Psoas muscle (tissue), 8 donors: ENCODE measurements around the gene KHDC4. TPM values are rescaled to one million over a fixed set of nuclear protein-coding genes. Genes with fewer than 3 reads are reported as not detected.

Experiments used
- ATAC-seq, 4 donors: fragments of 200-7000 bp; cut with Tn5 transposase; one replicate each; pipeline ENCODE4 v1.9.1; 2020; ENCODE audit warnings: moderate library complexity in 3 of 4, mild to moderate bottlenecking in 2 of 4
- DNase-seq, 2 donors: peaks; one replicate each; pipeline ENCODE4 v3.0.0-alpha.2; 2020
- H3K27ac ChIP-seq: fragments of 200-600 bp; one replicate; pipeline ENCODE4 v1.8.0; 2022
- H3K27me3 ChIP-seq, 3 donors: fragments of 200-600 bp in 1 of 3; one replicate each; pipeline versions ENCODE4 v1.6.1 to v1.8.0; 2013 to 2022; ENCODE audit warnings: low read length in 2 of 3, mild to moderate bottlenecking in 2 of 3, moderate library complexity in 1 of 3; ENCODE audit not compliant: insufficient read depth in 3 of 3
- H3K36me3 ChIP-seq, 2 donors: fragments of 200-600 bp in 1 of 2; one replicate each; pipeline versions ENCODE4 v1.6.1 to v1.8.0; 2013 to 2022; ENCODE audit warnings: low read depth in 1 of 2, mild to moderate bottlenecking in 1 of 2, moderate library complexity in 1 of 2; ENCODE audit not compliant: insufficient read depth in 1 of 2
- H3K4me1 ChIP-seq: fragments of 200-600 bp; one replicate; pipeline ENCODE4 v1.8.0; 2022
- H3K4me3 ChIP-seq: fragments of 200-600 bp; one replicate; pipeline ENCODE4 v1.8.0; 2022; ENCODE audit warnings: mild to moderate bottlenecking
- H3K9me3 ChIP-seq: fragments of 200-600 bp; one replicate; pipeline ENCODE4 v1.8.0; 2022
- CTCF ChIP-seq: fragments of 200-600 bp; IDR thresholded peaks from one replicate; pipeline ENCODE4 v1.8.0; 2022; ENCODE audit warnings: antibody characterized with exemption
- WGBS, 3 donors: extraction: QIAGEN DNeasy Blood & Tissue Kit; methylation state at CpG; one replicate each; pipeline versions ENCODE4 v1.1.6 to v1.1.7; 2013; 5-methylcytosine and 5-hydroxymethylcytosine counted together
- intact Hi-C, 2 donors: fragments of 100-400 bp; cut with DNase I; formaldehyde crosslinking; loops; one replicate each; pipeline versions ENCODE4 v1.11.0 to v1.14.2; 2022
- polyA plus RNA-seq, 3 donors: library from polyadenylated mRNA; stranded (reverse); fragments of 200-250 nt; gene quantifications; one replicate each; pipeline ENCODE4 v1.2.3, GENCODE V29; 2013
- total RNA-seq, 4 donors: library from RNA; stranded (reverse); fragmentation: NEBNext Ultra II Directional in 2 of 4; extraction: Animal tissue kit (Norgen Biotek cat#: 25700) in 2 of 4; gene quantifications; one replicate each; pipeline versions ENCODE4 v1.2.1 to v1.2.4, GENCODE V29; 2021 to 2023
- donor health status: healthy with polysubstance abuse.
- donor health status: DM: no; HTN: no; CAD: no; lungs with moderate emphysema.
- donor health status: Bipolar disorder and iron deficiency.
- donor health status: healthy.
- donor health status: DM: yes; HTN: yes; CAD: no.
- donor health status: DM: no; HTN: no; CAD: no.
- donor health status: DM: no; HTN: no; CAD: no.
- donor health status: DM: yes; HTN: yes; CAD: no.

Gene KHDC4
- total and polyA plus RNA-seq, 7 donors: 11.0 to 33.1 (median 20.7) TPM

- H3K4me1 ChIP-seq: no peaks in the 10 kb centered on the region
- DNase-seq (no peak), ATAC-seq (no peak)
- 89 to 95% (median 94%) methylated on average over 3 of the region's 3 CpGs for WGBS, 3 donors
- no peaks in the 10 kb centered on the region for H3K27me3 ChIP-seq
- no peak overlapping the region for H3K4me3 ChIP-seq
- no peak overlapping the region for H3K27ac ChIP-seq
- H3K36me3 ChIP-seq: peaks cover 30 to 99% of the 10 kb centered on the region in 2 donors
- intact Hi-C loops: loop anchor here in 1 of 2 donors (10.0 kb wide), 2 partner anchors 146 to 256 kb away; no protein-coding TSS in a partner anchor
- no peak for TF ChIP-seq CTCF
- no peaks in the 10 kb centered on the region for H3K9me3 ChIP-seq
Observed at GRCh38 chr1:155920717-155921116, 13.5 kb downstream of the KHDC4 start.

- no peak overlapping the region for H3K27ac ChIP-seq
- H3K9me3 ChIP-seq: no peaks in the 10 kb centered on the region
- no peak for ATAC-seq
- H3K4me3 ChIP-seq: no peak overlapping the region
- H3K4me1 ChIP-seq: no peaks in the 10 kb centered on the region
- 97 to 100% (median 98%) methylated on average over 2 of the region's 2 CpGs for WGBS, 3 donors
- no peak for DNase-seq
- H3K27me3 ChIP-seq: no peaks in the 10 kb centered on the region
- intact Hi-C loops: loop anchor here in 1 of 2 donors (10.0 kb wide), 2 partner anchors 145 to 255 kb away; no protein-coding TSS in a partner anchor
- peaks cover 25 to 99% of the 10 kb centered on the region in 2 donors for H3K36me3 ChIP-seq
- TF ChIP-seq CTCF: no peak
Observed at GRCh38 chr1:155919801-155920200, 14.4 kb downstream of the KHDC4 start.

GRCh38 chr1:155918660-155919059, 15.6 kb downstream of the KHDC4 start:
- intact Hi-C loops: no loop called here
- ATAC-seq (no peak), DNase-seq (no peak)
- no peak for TF ChIP-seq CTCF
- 55 to 63% (median 59%) methylated on average over 3 of the region's 3 CpGs for WGBS, 3 donors
- H3K27me3 ChIP-seq: no peaks in the 10 kb centered on the region
- H3K27ac ChIP-seq: no peak overlapping the region
- H3K9me3 ChIP-seq: no peaks in the 10 kb centered on the region
- H3K4me3 ChIP-seq: no peak overlapping the region
- peaks cover 29 to 99% of the 10 kb centered on the region in 2 donors for H3K36me3 ChIP-seq
- no peaks in the 10 kb centered on the region for H3K4me1 ChIP-seq

- Histone ChIP-seq H3K27ac (no peak overlapping the region), H3K4me1 (peaks cover 12% of the 10 kb centered on the region), H3K36me3 (peaks cover 18 to 86% of the 10 kb centered on the region in 2 donors), H3K9me3 (no peaks in the 10 kb centered on the region), H3K27me3 (no peaks in the 10 kb centered on the region), H3K4me3 (no peak overlapping the region)
- TF ChIP-seq CTCF: no peak
- no peak for ATAC-seq
- intact Hi-C loops: loop anchor here in 1 of 2 donors (5.0 kb wide), 1 partner anchor 57 kb away; the partner anchor contains the start of genes GON4L and SYT11
- WGBS, 3 donors: 65 to 74% (median 67%) methylated on average over 6 of the region's 6 CpGs
- DNase-seq: no peak
Observed at GRCh38 chr1:155913969-155914757, 20.1 kb downstream of the KHDC4 start.
